Endometrial microvascular endothelial cells (primary cell): ENCODE measurements around the gene PBLD. TPM values are rescaled to one million over a fixed set of nuclear protein-coding genes. Genes with fewer than 3 reads are reported as not detected.

ENCODE experiments used
- in situ Hi-C: cut with HindIII; loops from 2 replicates; pipeline ENCODE4 v1.10.0; 2017; ENCODE audit warnings: low sequenced_read_pairs, low pct_unique_long_range_greater_than_20kb; ENCODE audit errors: inconsistent ontology term
- total RNA-seq: library from RNA; depleted of rRNA; stranded (reverse); fragments of >200 nt; gene quantifications from one replicate; pipeline ENCODE4 v1.2.3, GENCODE V29; 2015; ENCODE audit errors: inconsistent ontology term

The PBLD gene
- total RNA-seq, 1 donor from 2014 or later = 0.84 TPM

DNA sequence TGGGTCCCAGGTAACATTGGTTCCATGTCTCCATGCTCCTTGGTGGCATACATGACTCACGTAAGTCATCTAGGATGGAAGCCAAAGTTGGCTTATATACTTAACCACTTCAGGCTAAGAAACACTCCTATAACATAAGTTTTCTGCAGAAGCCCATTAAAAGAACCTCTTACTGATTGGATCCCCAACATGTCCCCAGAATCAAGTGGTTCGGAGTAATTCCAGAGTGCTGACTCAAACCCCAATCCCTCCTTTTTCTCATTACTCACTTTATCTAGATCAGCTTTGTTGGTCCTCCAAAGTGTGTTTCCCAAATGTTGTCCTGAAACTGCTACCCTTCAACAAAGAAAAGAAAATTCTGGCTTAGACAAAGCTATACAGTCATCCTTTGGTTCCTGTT lies 90.7 kb downstream of the PBLD start:
- in situ Hi-C loops = no loop called here

- in situ Hi-C loops = no loop called here
These were observed 93.1 kb downstream of the PBLD start for GRCh38 chr10:68239596-68240150.

DNA sequence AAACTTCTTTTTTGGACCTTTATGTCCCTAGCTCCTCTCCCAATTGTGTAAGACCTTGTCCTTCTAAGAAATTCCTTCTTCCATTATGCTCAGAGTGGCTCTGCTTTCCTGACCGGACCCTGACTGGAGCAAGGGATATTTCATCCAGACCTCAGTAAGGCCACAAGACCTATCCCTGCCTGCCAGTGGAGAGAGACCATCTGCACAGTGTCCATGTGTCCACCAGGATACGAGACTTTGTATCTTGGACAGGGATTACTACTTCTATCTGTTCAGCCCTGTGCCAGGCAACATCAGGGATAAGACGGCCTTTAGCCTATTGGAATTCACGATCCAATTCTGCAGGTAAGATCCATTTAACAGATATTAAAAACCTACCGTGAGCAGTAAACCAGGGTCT lies 93.7 kb downstream of the PBLD start:
- in situ Hi-C loops = no loop called here

DNA sequence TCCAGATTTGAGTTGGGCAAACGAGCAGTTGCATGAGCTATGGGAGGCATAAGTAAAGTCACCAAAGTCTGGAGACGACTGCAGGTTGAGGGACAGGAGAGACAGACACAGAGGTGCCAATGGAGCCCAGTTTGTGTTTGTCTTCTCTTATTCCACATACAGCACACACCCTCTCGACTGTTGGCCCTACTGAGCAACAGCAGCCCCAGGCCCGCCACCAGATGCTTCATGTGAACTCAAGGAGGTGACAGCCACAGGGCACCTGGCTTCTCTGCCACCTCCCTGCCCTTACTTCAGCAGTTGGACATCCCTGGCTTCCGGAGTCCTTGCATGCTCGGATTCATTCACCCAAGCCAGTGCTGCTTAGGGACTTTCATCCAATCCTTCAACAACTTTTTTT lies 94.4 kb downstream of the PBLD start:
- in situ Hi-C loops = no loop called here

DNA sequence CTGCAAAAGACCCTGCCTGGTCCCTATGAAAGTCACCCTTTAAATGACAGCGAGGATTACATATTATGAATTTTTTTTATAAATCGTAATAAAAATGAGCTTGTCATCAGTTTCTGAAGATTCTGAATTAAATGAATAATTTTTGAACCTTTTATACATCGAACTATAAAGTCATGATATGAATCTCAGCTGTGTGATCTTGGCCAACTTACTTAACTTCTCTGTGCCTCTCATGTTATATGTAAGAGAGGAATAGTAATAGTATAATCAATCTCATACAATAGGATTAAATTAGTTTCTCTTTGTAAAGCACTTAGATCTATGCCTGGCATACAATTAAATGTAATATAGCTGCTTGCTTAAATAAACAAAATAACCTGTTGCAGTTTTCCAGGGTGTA lies 95.6 kb downstream of the PBLD start:
- in situ Hi-C loops = no loop called here

DNA sequence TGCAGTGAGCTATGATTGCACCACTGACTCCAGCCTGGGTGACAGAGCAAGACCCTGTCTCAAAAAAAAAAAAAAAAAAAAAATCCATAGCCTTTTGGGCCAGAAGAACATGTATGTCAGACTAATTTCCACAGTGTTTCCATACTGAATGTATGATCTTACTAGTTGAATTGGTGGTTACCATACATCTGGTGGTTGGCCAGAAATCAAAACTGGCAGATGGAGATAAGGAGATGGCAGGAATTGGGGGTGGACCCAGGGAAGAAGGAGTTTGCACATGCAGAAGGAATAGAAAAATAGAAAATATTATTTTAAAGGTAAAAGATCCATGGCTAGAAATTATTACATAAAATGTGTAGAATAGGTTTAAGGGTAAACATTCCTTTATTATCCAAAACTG lies 97.1 kb downstream of the PBLD start:
- in situ Hi-C loops = no loop called here

DNA sequence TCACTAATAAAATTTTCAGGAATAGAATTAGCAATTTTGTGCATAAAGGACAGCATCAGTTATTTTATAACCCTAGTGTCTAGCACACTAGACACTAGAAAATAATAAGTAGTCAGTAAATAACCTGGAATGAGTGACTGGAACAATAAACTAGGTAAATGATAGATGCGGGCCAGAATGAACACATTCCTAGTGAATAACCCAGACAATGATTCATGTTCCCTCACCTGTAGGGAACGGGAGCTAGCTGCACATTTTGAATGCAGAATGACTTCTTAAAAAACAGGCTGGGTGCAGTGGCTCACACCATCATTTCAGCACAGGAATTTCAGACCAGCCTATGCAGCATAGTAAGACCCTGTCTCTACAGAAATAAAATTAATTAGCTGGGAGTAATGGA lies 97.6 kb downstream of the PBLD start:
- in situ Hi-C loops = no loop called here

- in situ Hi-C loops = no loop called here
These were observed 99.7 kb downstream of the PBLD start for GRCh38 chr10:68233046-68233445.

Other genes with a start within 250 kb of the PBLD start
- 1.1 TPM for gene MYPN, start 223.4 kb downstream of the PBLD start, total RNA-seq
- not detected for gene ATOH7, start 100.8 kb downstream of the PBLD start, total RNA-seq
- gene HNRNPH3, start 864 bp downstream of the PBLD start, total RNA-seq = 54.4 TPM
- 14.9 TPM for gene RUFY2, start 74.3 kb upstream of the PBLD start, total RNA-seq
- gene DNA2, start 139.0 kb upstream of the PBLD start, total RNA-seq = 23.7 TPM
- 8.8 TPM for gene SLC25A16, start 194.6 kb upstream of the PBLD start, total RNA-seq
- 0.74 TPM for gene TET1, start 227.4 kb upstream of the PBLD start, total RNA-seq